PFSK-1 (cell line): ENCODE data around the gene MCTP1.

Source experiments
- FOXP2 ChIP-seq: optimal IDR thresholded peaks from 2 replicates; pipeline ENCODE3; 2011; ENCODE audit warnings: borderline replicate concordance, control low read depth, inconsistent platforms; ENCODE audit not compliant: insufficient read depth; ENCODE audit errors: extremely low read length, extremely low read depth
- POLR2AphosphoS5 ChIP-seq: IDR thresholded peaks from 2 replicates; pipeline ENCODE4 v1.6.1; 2012; ENCODE audit warnings: low read depth, mild to moderate bottlenecking, control low read depth, low read length, moderate library complexity
- REST ChIP-seq, 2 experiments: IDR thresholded peaks; 2 replicates each; pipeline versions ENCODE4 v1.6.1 to v1.8.0; 2011 to 2012; ENCODE audit warnings: low read depth in 2 of 2, low read length in 2 of 2, control low read depth in 1 of 2, inconsistent platforms in 1 of 2, mild to moderate bottlenecking in 1 of 2, moderate library complexity in 1 of 2; ENCODE audit not compliant: insufficient read depth in 1 of 2
- SIN3A ChIP-seq: IDR thresholded peaks from 2 replicates; pipeline ENCODE4 v1.6.1; 2012; ENCODE audit warnings: mild to moderate bottlenecking, low read length, moderate library complexity, borderline replicate concordance; ENCODE audit not compliant: insufficient read depth
- TAF1 ChIP-seq: IDR thresholded peaks from 2 replicates; pipeline ENCODE4 v1.6.1; 2012; ENCODE audit warnings: low read length, control low read depth, borderline replicate concordance; ENCODE audit not compliant: insufficient read depth

Gene MCTP1

GRCh38 chr5:95124731-95125130 lies 160.2 kb downstream of the MCTP1 start:
- TF ChIP-seq REST (IDR thresholded peaks at IDR 0.05; ENCODE audit: insufficient read depth in 1 of 2, low read depth in 2 of 2, low read length in 2 of 2): no peak
- no peak for TF ChIP-seq FOXP2
- TF ChIP-seq POLR2AphosphoS5: no peak
- no peak for TF ChIP-seq TAF1
- TF ChIP-seq SIN3A: no peak

GRCh38 chr5:95124101-95124500 lies 160.8 kb downstream of the MCTP1 start:
- TF ChIP-seq FOXP2 (no peak), POLR2AphosphoS5 (no peak), TAF1 (no peak), REST (IDR thresholded peaks at IDR 0.05; ENCODE audit: insufficient read depth in 1 of 2, low read depth in 2 of 2, low read length in 2 of 2) (no peak), SIN3A (no peak)

GRCh38 chr5:95114902-95115301 lies 170.0 kb downstream of the MCTP1 start:
- TF ChIP-seq FOXP2: no peak
- no peak for TF ChIP-seq TAF1
- TF ChIP-seq REST (IDR thresholded peaks at IDR 0.05; ENCODE audit: insufficient read depth in 1 of 2, low read depth in 2 of 2, low read length in 2 of 2): no peak
- no peak for TF ChIP-seq SIN3A

- TF ChIP-seq SIN3A (no peak), FOXP2 (no peak), REST (IDR thresholded peaks at IDR 0.05; ENCODE audit: insufficient read depth in 1 of 2, low read depth in 2 of 2, low read length in 2 of 2) (no peak), TAF1 (no peak), POLR2AphosphoS5 (no peak)
Measured at GRCh38 chr5:95114305-95114704, 170.6 kb downstream of the MCTP1 start.

- TF ChIP-seq POLR2AphosphoS5 (no peak), REST (IDR thresholded peaks at IDR 0.05; ENCODE audit: insufficient read depth in 1 of 2, low read depth in 2 of 2, low read length in 2 of 2) (no peak), FOXP2 (no peak), TAF1 (no peak), SIN3A (no peak)
Measured at GRCh38 chr5:95113489-95113888, 171.4 kb downstream of the MCTP1 start.
